NCI-H1092 (cell line): Measurements from ENCODE around the gene GBP6.
"Not testable (repeated sequence)": the region's sequence is repeated elsewhere in the genome, so short reads cannot be mapped to it uniquely, and the experiment has no call there.

Experiments
- DNase-seq: peaks from one replicate; lab custom pipeline; 2025; lab: John Stamatoyannopoulos, UW

Gene GBP6

GRCh38 chr1:89363638-89364536 is at the start of gene GBP6:
Gene GBP6 (plus strand): TSS chr1:89364059. CDS start chr1:89368552, 4,493 bp downstream.
- no peak for DNase-seq

- no peak for DNase-seq
These were observed 41.5 kb upstream of the GBP6 start for GRCh38 chr1:89322402-89322801.

GRCh38 chr1:89331890-89332289 is 32.0 kb upstream of the GBP6 start:
- no peak for DNase-seq

- DNase-seq, result no peak
These were observed 31.4 kb upstream of the GBP6 start for GRCh38 chr1:89332461-89332860.

- DNase-seq, result no peak
These were observed 28.4 kb upstream of the GBP6 start for GRCh38 chr1:89335486-89335885.

- DNase-seq, result no peak
These were observed 26.0 kb upstream of the GBP6 start for GRCh38 chr1:89337903-89338302.

GRCh38 chr1:89339039-89339438 is 24.8 kb upstream of the GBP6 start:
- DNase-seq, result no peak

GRCh38 chr1:89345479-89345878 is 18.4 kb upstream of the GBP6 start:
- DNase-seq, result not testable (repeated sequence)

GRCh38 chr1:89347296-89347695 is 16.6 kb upstream of the GBP6 start:
- DNase-seq, result no peak

- no peak for DNase-seq
These were observed 13.6 kb upstream of the GBP6 start for GRCh38 chr1:89350298-89350697.

GRCh38 chr1:89351597-89352311 is 12.1 kb upstream of the GBP6 start:
- DNase-seq, result no peak

GRCh38 chr1:89352421-89352820 is 11.4 kb upstream of the GBP6 start:
- no peak for DNase-seq

- DNase-seq, result no peak
These were observed 9.7 kb upstream of the GBP6 start for GRCh38 chr1:89354205-89354604.

GRCh38 chr1:89355056-89355455 is 8.8 kb upstream of the GBP6 start:
- no peak for DNase-seq

- no peak for DNase-seq
These were observed 7.0 kb upstream of the GBP6 start for GRCh38 chr1:89356658-89357400.

- DNase-seq, result peak; percentile 68
These were observed 5.5 kb upstream of the GBP6 start for GRCh38 chr1:89358287-89358893.

- no peak for DNase-seq
These were observed 3.1 kb upstream of the GBP6 start for GRCh38 chr1:89360716-89361115.

GRCh38 chr1:89361681-89362080 is 2.2 kb upstream of the GBP6 start:
- no peak for DNase-seq

- no peak for DNase-seq
These were observed 663 bp upstream of the GBP6 start for GRCh38 chr1:89363196-89363595.

GRCh38 chr1:89364954-89365550 is 1.2 kb downstream of the GBP6 start:
- no peak for DNase-seq

GRCh38 chr1:89367221-89367620 is 3.4 kb downstream of the GBP6 start:
- no peak for DNase-seq

GRCh38 chr1:89369331-89369730 is 5.5 kb downstream of the GBP6 start:
- no peak for DNase-seq
